ENCODE measurements around the gene PTPRM. TPM values are rescaled to one million over a fixed set of nuclear protein-coding genes. Genes with fewer than 3 reads are reported as not detected.

PTPRM gene
- total and polyA plus RNA-seq, 12 donors = 31.7 to 116 (median 61.2) TPM

DNA sequence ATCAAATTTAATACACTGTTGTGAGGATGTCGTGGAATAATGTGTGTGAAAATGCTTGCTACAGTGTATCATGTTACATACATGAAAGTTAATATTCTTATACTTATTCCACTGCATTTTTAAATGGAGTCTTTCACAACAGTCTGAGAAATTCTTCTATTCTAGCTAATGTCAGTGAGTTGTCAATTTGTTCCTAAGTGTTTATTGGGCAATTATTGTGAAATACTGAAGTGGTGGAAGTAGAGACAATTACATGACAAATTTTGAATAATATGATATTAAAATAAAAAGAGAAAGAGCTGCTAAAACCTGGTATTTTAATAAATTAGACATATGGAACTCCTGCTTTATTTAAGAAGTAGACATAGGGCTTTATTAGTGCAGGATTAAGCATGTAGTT, 176.1 kb downstream of the PTPRM start:
- H3K27ac ChIP-seq = no peak overlapping the region
- intact Hi-C loops (cut with DNase I) = no loop called here
- WGBS, 4 donors = 74 to 97% (median 83%) methylated on average over 1 of the region's 1 CpG
- no peak for DNase-seq
- H3K36me3 ChIP-seq (replicated peaks in 1 of 2) = no peaks in the 10 kb centered on the region
- TF ChIP-seq, protein P1, sequence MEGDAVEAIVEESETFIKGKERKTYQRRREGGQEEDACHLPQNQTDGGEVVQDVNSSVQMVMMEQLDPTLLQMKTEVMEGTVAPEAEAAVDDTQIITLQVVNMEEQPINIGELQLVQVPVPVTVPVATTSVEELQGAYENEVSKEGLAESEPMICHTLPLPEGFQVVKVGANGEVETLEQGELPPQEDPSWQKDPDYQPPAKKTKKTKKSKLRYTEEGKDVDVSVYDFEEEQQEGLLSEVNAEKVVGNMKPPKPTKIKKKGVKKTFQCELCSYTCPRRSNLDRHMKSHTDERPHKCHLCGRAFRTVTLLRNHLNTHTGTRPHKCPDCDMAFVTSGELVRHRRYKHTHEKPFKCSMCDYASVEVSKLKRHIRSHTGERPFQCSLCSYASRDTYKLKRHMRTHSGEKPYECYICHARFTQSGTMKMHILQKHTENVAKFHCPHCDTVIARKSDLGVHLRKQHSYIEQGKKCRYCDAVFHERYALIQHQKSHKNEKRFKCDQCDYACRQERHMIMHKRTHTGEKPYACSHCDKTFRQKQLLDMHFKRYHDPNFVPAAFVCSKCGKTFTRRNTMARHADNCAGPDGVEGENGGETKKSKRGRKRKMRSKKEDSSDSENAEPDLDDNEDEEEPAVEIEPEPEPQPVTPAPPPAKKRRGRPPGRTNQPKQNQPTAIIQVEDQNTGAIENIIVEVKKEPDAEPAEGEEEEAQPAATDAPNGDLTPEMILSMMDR (IDR thresholded peaks at IDR 0.05) = no peak
- TF ChIP-seq POLR2A (IDR thresholded peaks at IDR 0.05) = no peak
- H3K27me3 ChIP-seq = no peaks in the 10 kb centered on the region
- H3K4me1 ChIP-seq (replicated peaks in 1 of 2) = peaks cover 0 to 2% of the 10 kb centered on the region in 2 donors
- H3K4me3 ChIP-seq = no peak overlapping the region
- no peaks in the 10 kb centered on the region for H3K9me3 ChIP-seq (replicated peaks in 1 of 3)

DNA sequence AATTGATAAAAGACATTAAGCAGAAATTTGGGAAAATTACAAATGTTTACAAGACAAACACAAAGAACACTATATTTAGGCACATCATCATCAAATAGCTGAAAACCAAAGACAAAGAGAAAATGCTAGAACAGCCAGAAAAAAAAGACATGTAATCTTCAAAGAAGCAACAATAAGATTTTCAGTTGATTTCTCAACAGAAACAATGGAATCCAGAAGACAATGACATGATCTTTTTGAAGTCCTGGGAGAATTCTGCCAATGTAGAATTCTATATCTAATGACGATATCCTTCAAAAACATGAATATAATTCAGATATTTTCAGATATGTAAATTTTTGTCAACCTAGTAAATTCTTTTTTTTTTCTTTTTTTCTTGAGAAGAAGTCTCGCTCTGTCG, 179.0 kb downstream of the PTPRM start:
- intact Hi-C loops (cut with DNase I) = no loop called here
- 94 to 100% (median 97%) methylated on average over 3 of the region's 3 CpGs for WGBS, 4 donors
- peaks cover 11 to 23% of the 10 kb centered on the region in 2 donors for H3K4me1 ChIP-seq (replicated peaks in 1 of 2)
- H3K27me3 ChIP-seq = no peaks in the 10 kb centered on the region
- no peak overlapping the region for H3K27ac ChIP-seq
- TF ChIP-seq, protein P1 (IDR thresholded peaks at IDR 0.05) = no peak
- TF ChIP-seq POLR2A (IDR thresholded peaks at IDR 0.05) = no peak
- no peaks in the 10 kb centered on the region for H3K36me3 ChIP-seq (replicated peaks in 1 of 2)
- DNase-seq = no peak
- H3K4me3 ChIP-seq = no peak overlapping the region
- no peaks in the 10 kb centered on the region for H3K9me3 ChIP-seq (replicated peaks in 1 of 3)

DNA sequence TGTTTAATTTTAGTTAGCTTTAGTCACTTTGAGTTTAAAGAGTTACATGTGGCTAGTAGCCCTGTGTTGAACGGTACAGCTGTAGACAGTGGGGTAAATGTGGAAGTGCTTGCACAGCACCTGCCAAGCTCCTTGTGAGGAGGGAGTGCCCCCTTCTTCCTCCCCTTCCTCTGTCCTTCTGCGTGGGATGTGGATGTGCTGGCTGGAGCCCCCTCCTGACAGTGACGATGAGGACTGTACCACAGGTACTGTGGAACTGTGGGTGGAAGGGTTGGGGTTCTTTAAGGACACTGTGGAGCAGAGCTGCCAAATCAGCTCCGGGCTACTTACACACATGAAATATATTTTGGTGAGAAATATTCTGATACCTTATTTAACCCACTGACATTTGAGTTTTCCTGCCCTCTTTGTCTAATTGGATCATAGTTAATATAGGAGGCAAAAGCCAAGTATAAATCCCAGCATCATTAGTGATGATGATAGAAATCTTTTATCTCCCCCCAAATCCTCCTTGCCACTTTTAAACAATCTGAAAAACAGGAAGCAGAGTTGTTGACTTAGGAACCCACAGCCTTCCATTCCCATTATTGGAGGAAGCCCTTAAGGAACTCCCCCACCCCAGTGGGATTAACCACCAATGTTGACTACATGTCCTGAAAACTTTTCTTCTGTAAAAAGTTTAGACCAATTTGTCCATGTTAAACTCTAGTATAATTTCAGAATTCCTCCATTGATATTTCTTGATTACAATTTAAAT, 181.3 kb downstream of the PTPRM start:
- intact Hi-C loops (cut with DNase I) = no loop called here
- peaks cover 11 to 24% of the 10 kb centered on the region in 2 donors for H3K4me1 ChIP-seq (replicated peaks in 1 of 2)
- no peaks in the 10 kb centered on the region for H3K9me3 ChIP-seq (replicated peaks in 1 of 3)
- WGBS, 4 donors = 50 to 71% (median 59%) methylated on average over 4 of the region's 4 CpGs
- DNase-seq = no peak
- H3K27me3 ChIP-seq = no peaks in the 10 kb centered on the region
- no peak overlapping the region for H3K4me3 ChIP-seq
- H3K36me3 ChIP-seq (replicated peaks in 1 of 2) = no peaks in the 10 kb centered on the region
- no peak for TF ChIP-seq POLR2A (IDR thresholded peaks at IDR 0.05)
- H3K27ac ChIP-seq = peak overlapping the region in 1 of 5 donors; percentile 11

DNA sequence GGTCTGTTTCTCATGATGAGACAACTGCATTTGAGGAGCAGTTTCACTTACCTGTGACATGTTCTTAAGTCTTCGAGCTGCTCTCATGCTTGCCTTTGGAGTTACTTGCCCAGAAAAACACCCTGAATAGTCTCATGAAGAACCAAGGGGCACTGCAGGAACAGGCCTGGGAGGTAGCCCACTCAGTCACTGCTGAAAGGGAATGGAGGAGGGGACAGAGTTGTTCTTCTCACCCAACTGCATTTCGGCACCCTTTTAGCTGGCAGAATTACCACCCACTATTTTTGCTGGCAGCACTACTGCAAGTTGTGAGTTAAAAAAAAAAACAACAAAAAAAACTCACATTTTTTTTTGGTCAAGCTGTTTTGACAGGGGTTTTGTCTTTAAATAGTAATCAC, 181.9 kb downstream of the PTPRM start:
- no peak for TF ChIP-seq POLR2A (IDR thresholded peaks at IDR 0.05)
- TF ChIP-seq, protein P1 (IDR thresholded peaks at IDR 0.05) = no peak
- Histone ChIP-seq H3K27me3 (no peaks in the 10 kb centered on the region), H3K36me3 (replicated peaks in 1 of 2) (no peaks in the 10 kb centered on the region), H3K4me3 (no peak overlapping the region), H3K9me3 (replicated peaks in 1 of 3) (no peaks in the 10 kb centered on the region), H3K27ac (peak overlapping the region in 1 of 5 donors; percentile 11), H3K4me1 (replicated peaks in 1 of 2) (peaks cover 11 to 26% of the 10 kb centered on the region in 2 donors)
- intact Hi-C loops (cut with DNase I) = no loop called here
- no peak for DNase-seq
- 67 to 81% (median 77%) methylated on average over 2 of the region's 2 CpGs for WGBS, 4 donors

DNA sequence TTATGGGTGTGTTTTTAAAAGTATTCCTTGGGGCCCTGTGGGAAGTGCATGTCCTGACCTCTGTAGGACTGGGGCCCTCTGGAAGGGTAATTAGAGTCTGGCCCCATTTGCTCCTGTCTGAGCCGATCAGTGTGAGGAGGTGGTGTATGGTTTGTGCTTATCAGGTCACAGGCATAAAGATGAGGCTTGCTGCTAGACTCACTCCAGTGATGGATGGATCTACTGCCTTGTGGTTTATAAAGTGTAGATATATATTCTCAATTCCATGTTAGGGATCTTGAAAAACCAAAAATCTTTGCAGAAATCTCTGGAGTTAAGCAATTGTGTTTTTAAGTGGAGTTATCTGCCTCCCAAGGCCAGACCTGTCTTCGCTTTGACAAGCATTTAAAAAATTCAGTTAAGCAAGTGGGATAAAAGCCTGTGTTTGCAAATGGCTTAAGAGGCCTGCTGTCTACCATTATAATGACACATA, 182.4 kb downstream of the PTPRM start:
- Histone ChIP-seq H3K27ac (no peak overlapping the region), H3K4me1 (replicated peaks in 1 of 2) (peaks cover 11 to 26% of the 10 kb centered on the region in 2 donors), H3K27me3 (no peaks in the 10 kb centered on the region), H3K36me3 (replicated peaks in 1 of 2) (no peaks in the 10 kb centered on the region), H3K9me3 (replicated peaks in 1 of 3) (no peaks in the 10 kb centered on the region), H3K4me3 (no peak overlapping the region)
- intact Hi-C loops (cut with DNase I) = no loop called here
- DNase-seq = peak in 2 of 7 donors; percentile 20 to 27
- WGBS, 4 donors = 36 to 41% (median 39%) methylated on average over 2 of the region's 2 CpGs
- TF ChIP-seq POLR2A (IDR thresholded peaks at IDR 0.05) = no peak
- TF ChIP-seq, protein P1 (IDR thresholded peaks at IDR 0.05) = no peak
